Measurements from ENCODE around the gene ARSG.

Gene ARSG

GRCh38 chr17:68320311-68320865 lies 29.1 kb downstream of the ARSG start:
- TF ChIP-seq CTCF (IDR thresholded peaks at IDR 0.05; ENCODE audit: borderline replicate concordance, insufficient read depth, low read depth, low read length), result no peak
- H3K4me3 ChIP-seq (ENCODE audit: low read depth, low read length), result no peak overlapping the region

GRCh38 chr17:68320943-68321555 lies 29.8 kb downstream of the ARSG start:
- H3K4me3 ChIP-seq (ENCODE audit: low read depth, low read length), result no peak overlapping the region
- no peak for TF ChIP-seq CTCF (IDR thresholded peaks at IDR 0.05; ENCODE audit: borderline replicate concordance, insufficient read depth, low read depth, low read length)

GRCh38 chr17:68321556-68321954 lies 30.3 kb downstream of the ARSG start:
- H3K4me3 ChIP-seq (ENCODE audit: low read depth, low read length), result no peak overlapping the region
- no peak for TF ChIP-seq CTCF (IDR thresholded peaks at IDR 0.05; ENCODE audit: borderline replicate concordance, insufficient read depth, low read depth, low read length)

- no peak overlapping the region for H3K4me3 ChIP-seq (ENCODE audit: low read depth, low read length)
- no peak for TF ChIP-seq CTCF (IDR thresholded peaks at IDR 0.05; ENCODE audit: borderline replicate concordance, insufficient read depth, low read depth, low read length)
These were observed 31.3 kb downstream of the ARSG start for GRCh38 chr17:68322630-68323029.

- H3K4me3 ChIP-seq (ENCODE audit: low read depth, low read length), result no peak overlapping the region
- no peak for TF ChIP-seq CTCF (IDR thresholded peaks at IDR 0.05; ENCODE audit: borderline replicate concordance, insufficient read depth, low read depth, low read length)
These were observed 32.8 kb downstream of the ARSG start for GRCh38 chr17:68324114-68324513.

GRCh38 chr17:68324654-68325336 lies 33.5 kb downstream of the ARSG start:
- TF ChIP-seq CTCF (IDR thresholded peaks at IDR 0.05; ENCODE audit: borderline replicate concordance, insufficient read depth, low read depth, low read length), result no peak
- H3K4me3 ChIP-seq (ENCODE audit: low read depth, low read length), result no peak overlapping the region

- TF ChIP-seq CTCF (IDR thresholded peaks at IDR 0.05; ENCODE audit: borderline replicate concordance, insufficient read depth, low read depth, low read length), result no peak
- no peak overlapping the region for H3K4me3 ChIP-seq (ENCODE audit: low read depth, low read length)
These were observed 34.7 kb downstream of the ARSG start for GRCh38 chr17:68325961-68326360.

Data from GM12875 (cell line).